ENCODE data around the gene TSC2.

The TSC2 gene

DNA sequence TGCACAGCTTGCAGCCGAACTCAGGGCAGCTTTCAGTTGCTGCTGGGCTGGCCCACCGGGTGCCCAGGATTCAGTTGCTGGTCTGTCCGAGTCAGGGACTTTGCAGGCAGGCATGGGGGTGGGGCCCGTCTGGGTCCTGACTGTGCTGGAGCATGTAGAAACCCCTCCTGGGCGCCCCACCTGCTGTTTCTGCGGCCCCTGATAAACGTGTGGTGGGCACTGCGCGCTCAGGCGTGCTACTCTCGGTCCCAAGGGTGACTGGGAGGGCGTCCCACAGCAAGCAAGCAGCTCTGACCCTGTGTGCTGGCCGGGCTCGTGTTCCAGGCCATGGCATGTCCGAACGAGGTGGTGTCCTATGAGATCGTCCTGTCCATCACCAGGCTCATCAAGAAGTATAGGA lies 12.6 kb downstream of the TSC2 start:
- DNase-seq (ENCODE audit: insufficient read length, low spot score) (no peak), FAIRE-seq (no peak)
- no peak for TF ChIP-seq POU2F2 (IDR thresholded peaks at IDR 0.05; ENCODE audit: low read depth, low read length)
- TF ChIP-seq TAF1 (IDR thresholded peaks at IDR 0.05; ENCODE audit: low read depth, low read length) = no peak
- no peak for TF ChIP-seq POLR2A (IDR thresholded peaks at IDR 0.05; ENCODE audit: low read depth, low read length)
- TF ChIP-seq SPI1 (IDR thresholded peaks at IDR 0.05; ENCODE audit: low read depth, low read length) = no peak
- TF ChIP-seq POLR2AphosphoS5 (IDR thresholded peaks at IDR 0.05; ENCODE audit: low read depth, low read length) = no peak
- TF ChIP-seq PAX5 (IDR thresholded peaks at IDR 0.05; ENCODE audit: insufficient read depth, low read length, severe bottlenecking) = no peak

DNA sequence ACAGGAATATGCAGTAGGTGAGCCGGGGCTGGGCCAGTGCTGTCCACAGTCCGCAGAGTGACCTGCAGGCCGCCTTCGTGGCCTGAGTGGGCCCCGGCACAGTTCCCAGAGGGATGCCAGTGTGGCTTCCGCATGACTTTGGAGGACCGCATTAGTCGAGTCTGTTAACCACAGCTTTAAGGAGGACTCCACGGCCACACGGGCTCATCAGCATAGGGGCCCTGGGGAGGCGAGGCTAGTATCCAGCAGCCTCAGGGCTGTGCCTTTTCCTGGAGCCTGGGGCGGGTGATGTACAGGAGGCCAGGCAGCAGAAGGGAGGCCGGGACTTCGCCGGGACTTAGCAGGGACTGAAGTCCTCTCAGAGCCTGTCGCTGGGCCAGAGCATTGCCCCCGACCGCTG lies 13.2 kb downstream of the TSC2 start:
- TF ChIP-seq POLR2AphosphoS5 (IDR thresholded peaks at IDR 0.05; ENCODE audit: low read depth, low read length) (no peak), PAX5 (IDR thresholded peaks at IDR 0.05; ENCODE audit: insufficient read depth, low read length, severe bottlenecking) (no peak), TAF1 (IDR thresholded peaks at IDR 0.05; ENCODE audit: low read depth, low read length) (no peak), POU2F2 (IDR thresholded peaks at IDR 0.05; ENCODE audit: low read depth, low read length) (no peak), POLR2A (IDR thresholded peaks at IDR 0.05; ENCODE audit: low read depth, low read length) (no peak), SPI1 (IDR thresholded peaks at IDR 0.05; ENCODE audit: low read depth, low read length) (no peak)
- DNase-seq (ENCODE audit: insufficient read length, low spot score) = no peak
- no peak for FAIRE-seq

DNA sequence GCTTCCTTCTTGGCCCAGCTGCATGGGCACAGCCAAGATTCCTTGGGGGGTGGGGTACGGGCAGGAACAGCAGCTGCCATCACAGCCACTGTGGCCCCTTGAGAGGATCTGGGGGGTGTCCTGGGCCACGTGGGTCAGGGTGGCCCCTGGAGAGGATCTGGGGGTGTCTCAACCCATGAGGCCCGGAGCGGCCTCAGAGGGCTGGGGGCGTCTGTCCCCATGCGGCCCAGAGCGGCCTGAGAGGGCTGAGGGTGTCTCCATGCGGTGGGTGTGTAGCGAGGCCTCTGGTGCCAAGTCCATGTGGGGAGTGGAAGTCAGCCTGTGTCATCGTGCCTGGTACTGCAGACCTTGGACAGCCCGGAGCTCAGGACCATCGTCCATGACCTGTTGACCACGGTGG lies 13.7 kb downstream of the TSC2 start:
- FAIRE-seq = no peak
- no peak for DNase-seq (ENCODE audit: insufficient read length, low spot score)
- no peak for TF ChIP-seq POLR2AphosphoS5 (IDR thresholded peaks at IDR 0.05; ENCODE audit: low read depth, low read length)
- no peak for TF ChIP-seq POLR2A (IDR thresholded peaks at IDR 0.05; ENCODE audit: low read depth, low read length)
- TF ChIP-seq PAX5 (IDR thresholded peaks at IDR 0.05; ENCODE audit: insufficient read depth, low read length, severe bottlenecking) = no peak
- TF ChIP-seq POU2F2 (IDR thresholded peaks at IDR 0.05; ENCODE audit: low read depth, low read length) = no peak
- no peak for TF ChIP-seq TAF1 (IDR thresholded peaks at IDR 0.05; ENCODE audit: low read depth, low read length)
- no peak for TF ChIP-seq SPI1 (IDR thresholded peaks at IDR 0.05; ENCODE audit: low read depth, low read length)

DNA sequence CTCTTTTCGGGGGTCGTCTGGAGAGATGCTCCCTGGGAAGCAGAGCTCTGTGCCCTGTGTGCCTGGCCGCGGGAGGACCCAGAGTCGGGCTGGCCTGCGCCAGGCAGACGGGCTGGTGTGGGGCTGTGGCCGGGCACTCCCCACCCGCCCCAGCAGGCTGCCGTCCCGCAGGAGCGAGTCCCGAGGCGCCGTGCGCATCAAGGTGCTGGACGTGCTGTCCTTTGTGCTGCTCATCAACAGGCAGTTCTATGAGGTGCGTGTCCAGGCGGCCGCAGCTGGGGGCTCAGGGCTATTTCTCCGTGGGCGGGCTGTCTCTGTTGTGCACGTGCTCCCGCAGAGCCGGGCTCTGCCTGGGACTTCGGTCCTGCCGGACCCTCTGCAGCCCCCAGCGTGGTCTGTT lies 15.0 kb downstream of the TSC2 start:
- TF ChIP-seq PAX5 (IDR thresholded peaks at IDR 0.05; ENCODE audit: insufficient read depth, low read length, severe bottlenecking) = no peak
- no peak for TF ChIP-seq POU2F2 (IDR thresholded peaks at IDR 0.05; ENCODE audit: low read depth, low read length)
- no peak for TF ChIP-seq POLR2AphosphoS5 (IDR thresholded peaks at IDR 0.05; ENCODE audit: low read depth, low read length)
- FAIRE-seq (no peak), DNase-seq (ENCODE audit: insufficient read length, low spot score) (no peak)

DNA sequence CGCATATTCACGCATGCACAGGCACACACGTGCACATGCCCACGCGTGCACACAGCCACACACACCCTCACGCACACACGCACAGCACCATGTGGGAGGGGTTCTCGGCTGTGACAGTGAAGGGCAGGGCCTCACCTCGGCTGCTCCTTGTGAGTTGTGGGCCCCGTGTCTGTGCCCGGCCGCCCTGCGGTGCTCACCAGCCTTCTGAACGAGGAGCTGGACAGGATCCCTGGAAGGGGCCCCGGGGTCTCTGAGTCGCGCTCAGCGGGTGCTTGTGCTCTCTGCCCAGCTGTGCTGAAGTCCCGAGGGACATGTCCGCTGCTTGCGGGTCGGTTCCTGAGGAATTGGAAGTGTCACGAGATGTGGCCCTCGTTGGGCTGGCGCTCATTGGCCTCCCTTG lies 16.1 kb downstream of the TSC2 start:
- no peak for TF ChIP-seq PAX5 (IDR thresholded peaks at IDR 0.05; ENCODE audit: insufficient read depth, low read length, severe bottlenecking)
- no peak for TF ChIP-seq POLR2A (IDR thresholded peaks at IDR 0.05; ENCODE audit: low read depth, low read length)
- TF ChIP-seq SPI1 (IDR thresholded peaks at IDR 0.05; ENCODE audit: low read depth, low read length) = no peak
- no peak for TF ChIP-seq POU2F2 (IDR thresholded peaks at IDR 0.05; ENCODE audit: low read depth, low read length)
- TF ChIP-seq TAF1 (IDR thresholded peaks at IDR 0.05; ENCODE audit: low read depth, low read length) = no peak
- no peak for TF ChIP-seq POLR2AphosphoS5 (IDR thresholded peaks at IDR 0.05; ENCODE audit: low read depth, low read length)
- no peak for FAIRE-seq

DNA sequence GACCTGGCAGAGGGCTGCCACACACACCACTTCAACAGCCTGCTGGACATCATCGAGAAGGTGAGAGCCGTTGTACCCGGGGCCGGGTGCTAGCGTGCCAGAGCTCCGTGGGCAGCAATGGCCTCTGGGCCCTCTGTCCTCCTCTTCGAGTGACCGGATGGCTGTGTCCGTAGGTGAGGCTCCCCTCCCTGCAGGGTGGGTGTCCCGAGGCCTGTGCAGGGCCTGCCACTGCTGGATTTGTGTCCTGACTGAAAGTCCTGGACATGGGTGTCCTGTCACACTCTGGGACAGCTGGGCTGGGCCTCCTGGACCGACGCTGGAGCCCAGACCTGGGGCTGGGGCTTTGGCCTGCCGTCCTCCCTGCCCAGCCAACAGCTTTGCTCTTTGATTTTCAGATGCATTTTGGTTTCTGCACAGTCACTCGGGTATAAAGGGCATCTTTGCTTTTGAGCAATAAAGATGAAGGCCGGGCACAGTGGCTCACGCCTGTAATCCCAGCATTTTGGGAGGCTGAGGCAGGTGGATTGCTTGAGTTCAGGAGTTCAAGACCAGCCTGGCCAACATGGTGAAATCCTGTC lies 16.7 kb downstream of the TSC2 start:
- DNase-seq (ENCODE audit: insufficient read length, low spot score) = no peak
- no peak for FAIRE-seq
- TF ChIP-seq PAX5 (IDR thresholded peaks at IDR 0.05; ENCODE audit: insufficient read depth, low read length, severe bottlenecking) (no peak), SPI1 (IDR thresholded peaks at IDR 0.05; ENCODE audit: low read depth, low read length) (no peak), POLR2A (IDR thresholded peaks at IDR 0.05; ENCODE audit: low read depth, low read length) (no peak), POLR2AphosphoS5 (IDR thresholded peaks at IDR 0.05; ENCODE audit: low read depth, low read length) (no peak), TAF1 (IDR thresholded peaks at IDR 0.05; ENCODE audit: low read depth, low read length) (no peak), POU2F2 (IDR thresholded peaks at IDR 0.05; ENCODE audit: low read depth, low read length) (no peak)

More for the DNA sequence above, 16.1 kb downstream of the TSC2 start:
- no peak for DNase-seq (ENCODE audit: insufficient read length, low spot score)

DNA sequence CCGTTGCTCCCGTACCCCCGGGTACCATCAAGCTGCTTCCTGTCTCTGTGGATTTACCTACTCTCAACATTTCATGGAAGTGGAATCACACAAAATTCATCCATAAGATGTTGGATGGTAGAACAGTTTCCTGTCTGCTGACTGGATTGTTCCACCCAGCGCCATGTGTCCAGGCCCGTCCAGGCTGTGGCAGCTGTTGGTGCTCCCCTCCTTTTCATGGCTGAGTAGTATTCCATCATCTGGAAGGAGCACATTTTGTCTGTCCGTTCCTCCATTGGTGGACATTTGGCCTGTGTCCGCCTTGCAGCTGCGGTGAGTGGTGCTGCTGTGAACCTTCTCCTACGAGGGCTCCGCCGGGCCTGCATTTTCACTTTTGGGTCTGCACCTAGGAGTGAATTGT lies 18.4 kb downstream of the TSC2 start:
- DNase-seq (ENCODE audit: insufficient read length, low spot score) (no peak), FAIRE-seq (no peak)
- TF ChIP-seq TAF1 (IDR thresholded peaks at IDR 0.05; ENCODE audit: low read depth, low read length) (no peak), POLR2AphosphoS5 (IDR thresholded peaks at IDR 0.05; ENCODE audit: low read depth, low read length) (no peak), POU2F2 (IDR thresholded peaks at IDR 0.05; ENCODE audit: low read depth, low read length) (no peak), POLR2A (IDR thresholded peaks at IDR 0.05; ENCODE audit: low read depth, low read length) (no peak), PAX5 (IDR thresholded peaks at IDR 0.05; ENCODE audit: insufficient read depth, low read length, severe bottlenecking) (no peak), SPI1 (IDR thresholded peaks at IDR 0.05; ENCODE audit: low read depth, low read length) (no peak)

DNA sequence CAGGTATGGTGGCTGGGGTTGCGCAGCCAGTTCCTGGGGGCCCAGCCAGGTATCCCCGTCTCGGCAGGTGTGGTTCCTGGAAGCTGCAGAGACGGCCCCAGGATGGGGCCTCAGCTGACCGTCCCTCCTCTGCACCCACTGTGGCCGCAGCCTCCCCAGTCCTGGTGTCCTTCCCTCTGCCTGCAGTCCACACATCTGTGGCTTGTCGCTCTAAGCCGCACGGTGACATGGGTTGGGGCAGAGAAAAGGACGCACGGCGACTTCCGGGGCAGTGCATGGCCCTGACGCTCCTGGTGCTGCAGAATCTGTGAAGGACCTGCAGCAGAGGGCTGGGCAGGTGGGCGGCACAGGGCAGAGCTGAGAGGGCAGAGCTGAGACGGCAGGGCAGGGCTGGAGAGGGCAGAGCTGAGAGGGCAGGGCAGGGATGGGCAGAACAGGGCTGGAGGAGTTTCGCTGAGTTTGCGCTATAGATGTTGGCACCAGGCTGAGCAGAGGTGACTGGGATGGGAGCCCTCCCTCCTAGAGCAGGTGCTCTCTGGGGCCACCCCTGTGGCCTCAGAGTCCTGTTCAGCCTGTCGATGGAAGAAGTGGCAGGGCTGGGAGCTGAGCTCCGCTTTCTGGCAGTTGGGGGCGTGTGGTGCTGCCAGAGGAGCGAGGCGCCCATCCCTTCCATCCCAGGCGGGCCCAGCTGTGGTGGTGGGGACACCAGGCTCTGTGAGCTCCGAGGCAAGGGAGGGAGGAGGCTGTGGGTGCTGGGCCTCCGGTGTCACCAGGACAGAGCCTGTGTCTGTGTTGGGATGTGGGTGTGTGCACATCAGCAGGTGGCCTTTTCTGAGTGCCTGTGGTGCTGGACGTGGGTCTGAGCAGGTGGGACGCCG lies 23.0 kb downstream of the TSC2 start:
- DNase-seq (ENCODE audit: insufficient read length, low spot score) = no peak
- no peak for FAIRE-seq
- no peak for TF ChIP-seq POLR2AphosphoS5 (IDR thresholded peaks at IDR 0.05; ENCODE audit: low read depth, low read length)
- TF ChIP-seq SPI1 (IDR thresholded peaks at IDR 0.05; ENCODE audit: low read depth, low read length) = no peak
- no peak for TF ChIP-seq PAX5 (IDR thresholded peaks at IDR 0.05; ENCODE audit: insufficient read depth, low read length, severe bottlenecking)
- TF ChIP-seq POU2F2 (IDR thresholded peaks at IDR 0.05; ENCODE audit: low read depth, low read length) = no peak
- no peak for TF ChIP-seq TAF1 (IDR thresholded peaks at IDR 0.05; ENCODE audit: low read depth, low read length)
- TF ChIP-seq POLR2A (IDR thresholded peaks at IDR 0.05; ENCODE audit: low read depth, low read length) = no peak

DNA sequence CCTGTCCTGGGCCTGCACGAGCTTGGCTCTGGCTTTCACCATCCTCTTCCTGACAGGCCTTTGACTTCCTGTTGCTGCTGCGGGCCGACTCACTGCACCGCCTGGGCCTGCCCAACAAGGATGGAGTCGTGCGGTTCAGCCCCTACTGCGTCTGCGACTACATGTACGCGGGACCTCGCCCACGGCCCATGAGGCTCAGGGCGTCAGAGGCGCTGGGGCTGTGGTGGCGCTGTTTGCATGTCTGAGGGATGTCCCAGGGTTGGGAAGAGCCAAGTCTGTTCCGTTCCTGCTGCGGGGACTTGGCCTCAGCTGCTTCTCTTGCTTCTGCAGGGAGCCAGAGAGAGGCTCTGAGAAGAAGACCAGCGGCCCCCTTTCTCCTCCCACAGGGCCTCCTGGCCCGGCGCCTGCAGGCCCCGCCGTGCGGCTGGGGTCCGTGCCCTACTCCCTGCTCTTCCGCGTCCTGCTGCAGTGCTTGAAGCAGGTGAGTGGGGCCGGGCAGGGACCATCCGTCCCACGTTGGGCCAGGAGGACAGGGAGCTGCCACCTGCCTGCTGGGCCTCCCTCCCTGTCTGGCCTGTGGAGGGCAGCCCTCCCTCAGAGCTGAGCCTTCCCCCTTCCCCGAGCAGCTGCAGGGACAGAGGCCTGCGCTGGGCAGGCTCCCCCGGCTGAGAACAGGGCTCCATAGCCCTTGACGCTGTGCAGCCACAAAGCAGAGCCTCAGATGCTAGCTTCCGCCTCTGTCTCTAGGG lies 23.8 kb downstream of the TSC2 start:
- DNase-seq (ENCODE audit: insufficient read length, low spot score) (no peak), FAIRE-seq (no peak)
- TF ChIP-seq SPI1 (IDR thresholded peaks at IDR 0.05; ENCODE audit: low read depth, low read length) = no peak
- no peak for TF ChIP-seq POLR2AphosphoS5 (IDR thresholded peaks at IDR 0.05; ENCODE audit: low read depth, low read length)
- no peak for TF ChIP-seq PAX5 (IDR thresholded peaks at IDR 0.05; ENCODE audit: insufficient read depth, low read length, severe bottlenecking)
- TF ChIP-seq POU2F2 (IDR thresholded peaks at IDR 0.05; ENCODE audit: low read depth, low read length) = no peak
- no peak for TF ChIP-seq TAF1 (IDR thresholded peaks at IDR 0.05; ENCODE audit: low read depth, low read length)
- no peak for TF ChIP-seq POLR2A (IDR thresholded peaks at IDR 0.05; ENCODE audit: low read depth, low read length)
